NCI-H2171 (cell line): ENCODE measurements around the gene HNRNPDL.
"Not testable (repeated sequence)": the region's sequence is repeated elsewhere in the genome, so short reads cannot be mapped to it uniquely, and the experiment has no call there.

ENCODE experiments used
- DNase-seq: peaks from one replicate; lab custom pipeline; 2025; lab: John Stamatoyannopoulos, UW

HNRNPDL gene

DNA sequence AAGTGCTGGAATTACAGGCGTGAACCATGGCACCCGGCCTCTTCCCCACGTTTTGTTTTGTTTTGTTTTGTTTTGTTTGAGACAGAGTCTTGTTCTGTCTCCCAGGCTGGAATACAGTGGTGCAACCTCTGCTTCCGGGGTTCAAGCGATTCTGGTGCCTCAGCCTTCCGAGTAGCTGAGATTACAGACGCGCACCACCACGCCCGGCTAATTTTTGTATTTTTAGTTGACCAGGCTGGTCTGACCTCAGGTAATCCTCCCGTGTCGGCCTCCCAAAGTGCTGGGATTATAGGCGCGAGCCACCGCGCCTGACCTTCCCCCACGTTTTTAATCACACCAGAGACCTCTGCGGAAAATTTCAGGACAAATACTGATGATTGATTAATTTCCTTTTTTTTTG is 2.3 kb upstream of the HNRNPDL start:
- no peak for DNase-seq

DNA sequence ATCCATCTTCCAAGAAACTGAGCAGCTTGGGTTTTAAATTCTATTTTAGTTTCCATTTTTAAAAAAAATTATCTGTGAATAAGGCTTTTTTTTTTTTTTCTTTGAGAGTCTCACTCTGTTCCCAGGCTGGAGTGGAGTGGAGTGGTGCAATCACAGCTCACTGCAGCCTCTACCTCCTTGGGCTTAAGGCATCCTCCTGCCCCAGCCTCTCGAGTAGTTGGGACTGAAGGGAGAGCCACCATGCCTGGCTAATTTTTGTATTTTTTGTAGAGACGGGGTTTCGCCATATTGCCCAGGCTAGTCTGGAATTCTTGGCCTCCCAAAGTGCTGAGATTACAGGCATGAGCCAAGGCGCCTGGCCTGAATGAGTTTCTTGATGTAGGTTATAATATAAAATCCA is 1.6 kb upstream of the HNRNPDL start:
- no peak for DNase-seq

DNA sequence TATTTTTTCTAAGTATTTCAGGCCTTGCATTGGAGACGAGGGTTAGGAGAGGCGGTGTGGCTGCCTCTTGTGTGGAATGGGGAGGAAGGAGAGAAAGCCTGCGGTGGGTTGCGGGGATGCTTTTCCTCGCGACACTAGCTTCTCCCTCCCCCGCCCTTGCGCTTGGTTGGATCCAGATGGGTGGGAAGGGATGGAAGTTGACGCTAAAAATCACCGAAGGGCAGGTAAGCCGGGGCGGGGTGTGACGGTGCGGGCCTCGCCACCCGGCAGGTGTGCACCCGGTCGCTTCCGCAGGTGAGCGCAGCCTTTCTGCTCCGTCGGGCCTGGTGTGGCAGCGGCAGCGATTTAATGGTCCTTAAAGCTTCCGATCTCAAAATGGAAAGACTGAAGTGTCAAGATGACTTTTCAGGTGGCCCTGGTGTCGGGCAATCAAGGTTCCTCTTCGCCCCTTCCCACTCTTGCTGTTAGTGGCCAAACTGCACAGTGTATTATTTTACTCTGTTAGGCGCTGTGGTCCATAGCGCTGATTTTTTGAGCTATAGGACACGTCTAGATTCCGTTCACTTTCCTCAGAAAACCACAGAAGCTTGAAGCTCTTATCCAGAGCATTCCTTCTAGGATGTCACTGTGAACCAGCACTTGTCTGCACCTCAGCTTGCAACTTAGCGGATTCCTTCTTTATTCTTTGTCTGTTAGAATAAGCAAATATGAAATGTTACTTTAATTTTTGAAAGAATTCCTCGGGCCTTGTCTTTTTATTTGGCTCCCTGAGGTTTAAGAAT is 893 bp upstream of the HNRNPDL start:
- DNase-seq, result peak; percentile 33

- no peak for DNase-seq
These were observed 502 bp downstream of the HNRNPDL start for GRCh38 chr4:82429728-82430192.

DNA sequence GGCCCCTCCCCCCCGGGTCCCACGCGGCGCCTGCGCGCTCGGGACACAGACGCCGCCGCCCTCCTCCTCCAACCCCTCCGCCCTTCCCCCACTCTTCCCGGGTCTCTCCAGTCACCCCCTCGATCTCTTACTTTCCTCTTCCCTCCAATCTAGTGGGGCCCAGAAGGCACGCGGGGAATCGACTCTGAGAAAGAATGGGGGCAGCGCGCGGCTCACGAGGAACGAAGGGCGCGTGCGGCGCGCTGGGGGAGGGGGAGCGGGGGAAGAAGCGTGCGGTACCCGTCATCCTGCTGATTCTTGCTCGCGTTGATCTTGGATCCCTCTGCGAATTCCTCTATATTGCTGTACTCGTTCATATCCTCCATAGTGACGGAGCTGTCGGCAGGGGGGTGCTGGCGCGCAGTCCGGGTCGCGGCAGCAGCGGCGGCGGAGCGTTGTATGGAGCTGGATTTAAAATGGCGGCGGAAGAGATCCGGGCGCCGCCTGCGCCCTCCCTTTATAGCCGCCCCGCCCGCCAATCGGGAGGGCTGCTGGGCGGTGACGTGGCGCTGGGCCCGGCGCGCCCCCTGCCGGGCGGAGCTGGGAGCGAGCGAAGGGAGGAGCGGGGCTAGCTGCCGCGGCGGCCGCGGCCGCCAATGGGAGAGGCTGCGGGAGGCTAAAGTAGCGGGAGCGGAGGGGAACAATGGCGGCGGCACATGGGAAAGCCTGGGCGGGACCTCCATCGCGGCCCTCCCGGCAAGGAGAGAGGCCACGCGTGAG is 1.1 kb downstream of the HNRNPDL start:
- DNase-seq, result peak; percentile 45

DNA sequence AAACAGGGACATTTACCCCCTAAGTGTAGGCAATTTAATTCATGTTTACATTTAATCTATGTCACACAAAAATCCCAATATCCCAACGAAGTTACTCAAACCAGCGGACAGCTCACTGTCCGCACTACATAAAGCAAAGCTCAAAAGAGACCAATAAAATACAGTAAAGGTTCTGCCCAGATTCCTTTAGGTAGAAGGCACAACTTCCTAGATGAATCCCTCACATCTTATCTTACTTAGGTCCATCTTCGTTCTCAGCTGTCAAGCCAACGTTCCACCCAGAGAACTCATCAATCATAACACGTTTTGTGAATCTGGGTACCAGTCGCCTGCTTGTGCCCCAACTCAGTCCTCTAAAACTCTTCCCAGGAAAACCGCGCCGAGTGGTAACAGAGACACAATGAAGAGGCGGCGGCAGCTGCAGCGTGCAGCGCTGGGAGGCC is 1.7 kb downstream of the HNRNPDL start:
- no peak for DNase-seq

DNA sequence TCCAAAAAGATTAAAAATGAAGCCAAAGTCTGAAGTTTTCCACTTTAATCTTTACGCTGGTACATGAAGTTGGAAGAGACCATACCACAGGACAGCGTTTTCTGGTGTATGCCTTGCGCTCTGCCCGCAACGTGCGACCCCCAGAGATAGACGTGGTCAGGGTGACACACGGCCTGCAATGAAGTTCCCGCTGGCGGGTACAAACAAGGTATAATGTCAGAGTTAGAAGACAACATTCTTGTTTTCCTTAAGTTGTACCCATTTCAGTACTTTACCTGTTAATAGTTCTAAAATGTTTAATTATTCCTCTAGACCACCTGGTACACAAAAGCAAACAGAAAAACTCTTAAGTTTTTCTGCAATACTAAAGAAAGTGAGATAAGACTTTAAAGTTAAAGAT is 4.8 kb downstream of the HNRNPDL start:
- no peak for DNase-seq

- DNase-seq, result no peak
These were observed 6.8 kb downstream of the HNRNPDL start for GRCh38 chr4:82423245-82424054.

- DNase-seq, result no peak
These were observed 7.6 kb downstream of the HNRNPDL start for GRCh38 chr4:82422616-82423015.

DNA sequence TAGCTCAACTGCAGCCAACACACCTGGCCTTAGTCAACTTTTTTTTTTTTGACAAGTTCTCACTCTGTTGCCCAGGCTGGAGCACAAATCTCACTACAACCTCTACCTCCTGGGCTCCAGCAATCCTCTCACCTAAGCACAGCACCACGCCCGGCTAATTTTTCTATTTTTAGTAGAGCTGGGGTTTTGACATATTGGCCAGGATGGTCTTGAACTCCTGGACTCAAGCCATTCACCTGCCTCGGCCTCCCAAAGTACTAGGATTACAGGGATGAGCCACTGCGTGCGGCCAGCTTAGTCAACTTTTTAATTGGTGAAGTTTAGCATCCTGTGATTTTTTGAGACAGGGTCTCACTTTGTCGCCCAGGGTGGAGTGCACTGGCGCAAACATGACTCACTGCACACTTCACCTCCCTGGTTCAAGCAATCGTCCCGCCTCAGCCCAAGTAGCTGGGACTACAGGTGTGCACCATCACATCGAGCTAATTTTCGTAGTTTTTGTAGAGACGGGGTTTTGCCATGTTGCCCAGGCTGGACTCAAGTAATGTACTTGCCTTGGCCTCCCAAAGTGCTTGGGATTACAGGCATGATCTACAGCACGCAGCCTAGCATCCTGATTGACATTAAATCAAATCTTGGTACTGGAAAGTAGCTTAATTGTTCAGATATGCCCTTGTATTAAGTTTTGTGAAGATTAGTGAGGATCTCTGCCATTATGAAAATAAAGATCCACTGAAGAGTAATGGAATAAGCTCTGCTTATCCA is 8.3 kb downstream of the HNRNPDL start:
- no peak for DNase-seq

- no peak for DNase-seq
These were observed 10.8 kb downstream of the HNRNPDL start for GRCh38 chr4:82419451-82419850.

DNA sequence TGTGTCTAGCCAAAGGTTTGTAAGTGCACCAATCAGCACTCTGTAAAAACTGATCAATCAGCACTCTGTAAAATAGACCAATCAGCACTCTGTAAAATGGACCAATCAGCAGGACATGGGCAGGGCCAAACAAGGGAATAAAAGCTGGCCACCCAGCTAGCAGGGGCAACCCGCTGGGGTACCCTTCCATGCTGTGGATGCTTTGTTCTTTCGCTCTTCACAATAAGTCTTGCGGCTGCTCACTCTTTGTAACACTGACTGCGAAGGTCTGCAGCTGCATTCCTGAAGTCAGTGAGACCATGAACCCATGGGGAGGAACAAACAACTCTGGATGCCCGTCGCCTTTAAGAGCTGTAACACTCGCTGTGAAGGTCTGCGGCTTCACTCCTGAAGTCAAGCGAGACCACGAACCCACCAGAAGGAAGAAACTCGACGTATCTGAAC is 14.3 kb downstream of the HNRNPDL start:
- DNase-seq, result no peak

DNA sequence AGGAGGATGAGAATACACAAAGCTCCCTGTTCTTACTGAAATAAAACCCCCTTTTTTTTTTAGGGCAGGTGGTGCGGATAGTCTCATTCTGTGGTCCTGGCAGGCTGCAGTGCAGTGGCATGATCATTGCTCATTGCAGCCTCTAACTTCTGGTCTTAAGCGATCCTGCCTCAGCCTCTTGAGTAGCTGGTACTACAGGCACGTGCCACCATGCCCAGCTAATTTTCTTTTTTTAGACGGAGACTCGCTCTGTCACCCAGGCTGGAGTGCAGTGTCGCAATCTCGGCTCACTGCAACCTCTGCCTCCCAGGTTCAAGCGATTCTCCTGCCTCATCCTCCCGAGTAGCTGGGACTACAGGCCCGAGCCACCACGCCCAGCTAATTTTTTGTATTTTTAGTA is 15.2 kb downstream of the HNRNPDL start:
- not testable (repeated sequence) for DNase-seq

DNA sequence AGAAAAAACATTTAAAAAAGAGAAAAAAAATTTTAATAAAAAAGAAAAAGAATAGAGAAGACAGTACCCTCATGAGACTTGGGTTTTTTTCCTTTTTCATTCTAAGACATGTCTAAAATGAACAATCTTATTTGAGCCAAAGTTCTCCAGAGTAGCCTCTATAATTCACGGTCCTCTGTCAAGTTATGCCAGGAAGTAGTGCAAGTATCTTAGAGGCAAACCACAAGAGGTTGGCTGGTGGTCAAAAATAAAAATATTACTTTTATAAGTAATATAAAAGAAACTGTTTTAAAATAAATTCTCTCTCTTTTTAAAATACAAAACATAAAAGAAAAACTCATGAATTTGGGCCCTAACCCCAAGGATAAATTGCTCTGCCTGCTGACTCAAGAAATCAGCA is 26.5 kb downstream of the HNRNPDL start:
- DNase-seq, result no peak

GRCh38 chr4:82402196-82402775 is 28.0 kb downstream of the HNRNPDL start:
- no peak for DNase-seq

DNA sequence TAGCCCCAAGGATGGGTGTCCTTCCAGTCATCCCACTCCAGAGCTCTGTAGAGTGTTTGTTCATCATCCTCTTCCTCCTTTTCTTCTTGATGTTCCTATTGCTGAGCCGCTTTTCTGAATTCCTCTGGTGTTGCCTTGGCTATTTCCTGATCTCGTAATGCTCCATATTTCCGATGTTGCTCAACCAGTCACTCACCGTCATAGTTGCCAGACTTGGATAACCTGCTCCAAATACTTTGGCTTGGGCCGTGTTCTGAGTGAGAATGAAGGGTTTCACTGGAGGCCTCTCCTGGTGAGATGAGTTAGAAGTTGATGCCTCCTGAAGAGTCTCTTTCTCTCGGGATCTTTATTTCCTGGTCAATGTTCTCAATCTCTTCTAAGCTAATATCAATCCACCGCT is 28.7 kb downstream of the HNRNPDL start:
- DNase-seq, result no peak

- DNase-seq, result no peak
These were observed 32.0 kb downstream of the HNRNPDL start for GRCh38 chr4:82398263-82398662.

DNA sequence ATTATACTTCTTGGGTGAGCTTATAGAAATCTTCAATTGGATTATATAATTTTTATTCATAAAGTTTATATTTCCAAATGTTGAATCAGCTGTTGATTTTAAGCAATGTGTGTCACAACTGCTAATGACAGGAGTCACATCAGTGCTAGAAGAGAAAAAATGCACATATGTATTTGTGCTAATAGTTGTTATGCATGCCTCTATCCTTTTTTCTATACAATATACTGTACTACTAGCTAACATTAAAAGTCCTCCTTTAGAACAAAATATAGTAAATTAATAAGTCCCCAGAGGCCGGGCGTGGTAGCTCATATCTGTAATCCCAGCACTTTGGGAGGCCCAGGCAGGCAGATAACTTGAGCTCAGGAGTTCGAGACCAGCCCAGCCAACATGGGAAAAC is 32.7 kb downstream of the HNRNPDL start:
- DNase-seq, result no peak

GRCh38 chr4:82394896-82395295 is 35.4 kb downstream of the HNRNPDL start:
- no peak for DNase-seq

DNA sequence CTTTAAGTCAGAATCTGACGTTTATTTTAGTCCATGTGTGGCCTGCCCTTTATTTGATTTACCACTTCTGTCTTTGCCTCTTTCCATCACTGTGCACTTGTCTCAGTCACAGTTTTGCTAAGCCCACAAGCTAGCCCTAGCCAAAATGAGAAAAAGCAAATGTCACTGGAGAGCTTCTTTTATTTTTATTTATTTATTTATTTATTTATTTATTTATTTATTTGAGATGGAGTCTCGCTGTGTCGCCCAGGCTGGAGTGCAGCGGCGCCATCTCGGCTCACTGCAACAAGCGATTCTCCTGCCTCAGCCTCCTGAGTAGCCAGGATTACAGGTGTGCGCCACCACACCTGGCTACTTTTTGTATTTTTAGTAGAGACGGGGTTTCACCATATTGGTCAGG is 40.2 kb downstream of the HNRNPDL start:
- DNase-seq, result not testable (repeated sequence)

DNA sequence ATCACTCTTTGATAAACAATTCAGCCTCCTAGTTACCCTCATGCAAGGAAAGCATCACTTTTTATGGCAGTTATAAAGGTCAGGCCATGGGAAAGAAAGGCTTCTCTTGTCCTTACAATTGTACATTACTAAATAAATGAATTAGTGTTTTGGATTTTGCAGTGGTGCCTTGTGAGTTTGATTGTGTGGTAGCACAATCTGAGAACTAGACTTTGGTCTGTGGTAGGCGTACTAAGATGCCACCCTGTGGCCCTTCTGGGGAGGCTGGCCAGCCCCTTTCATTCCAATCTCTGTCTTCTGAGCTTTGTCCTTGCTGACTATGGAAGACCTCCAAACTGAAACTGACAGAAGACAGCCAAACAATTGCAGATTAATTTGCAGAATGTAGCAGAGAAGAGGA is 41.9 kb downstream of the HNRNPDL start:
- DNase-seq, result no peak
